ELR (cell line): ENCODE data around the gene CPXM1.

Experiments
- DNase-seq: peaks from one replicate; pipeline ENCODE4 v3.0.0-alpha.2; 2015; ENCODE audit warnings: low read depth

CPXM1 gene

DNA sequence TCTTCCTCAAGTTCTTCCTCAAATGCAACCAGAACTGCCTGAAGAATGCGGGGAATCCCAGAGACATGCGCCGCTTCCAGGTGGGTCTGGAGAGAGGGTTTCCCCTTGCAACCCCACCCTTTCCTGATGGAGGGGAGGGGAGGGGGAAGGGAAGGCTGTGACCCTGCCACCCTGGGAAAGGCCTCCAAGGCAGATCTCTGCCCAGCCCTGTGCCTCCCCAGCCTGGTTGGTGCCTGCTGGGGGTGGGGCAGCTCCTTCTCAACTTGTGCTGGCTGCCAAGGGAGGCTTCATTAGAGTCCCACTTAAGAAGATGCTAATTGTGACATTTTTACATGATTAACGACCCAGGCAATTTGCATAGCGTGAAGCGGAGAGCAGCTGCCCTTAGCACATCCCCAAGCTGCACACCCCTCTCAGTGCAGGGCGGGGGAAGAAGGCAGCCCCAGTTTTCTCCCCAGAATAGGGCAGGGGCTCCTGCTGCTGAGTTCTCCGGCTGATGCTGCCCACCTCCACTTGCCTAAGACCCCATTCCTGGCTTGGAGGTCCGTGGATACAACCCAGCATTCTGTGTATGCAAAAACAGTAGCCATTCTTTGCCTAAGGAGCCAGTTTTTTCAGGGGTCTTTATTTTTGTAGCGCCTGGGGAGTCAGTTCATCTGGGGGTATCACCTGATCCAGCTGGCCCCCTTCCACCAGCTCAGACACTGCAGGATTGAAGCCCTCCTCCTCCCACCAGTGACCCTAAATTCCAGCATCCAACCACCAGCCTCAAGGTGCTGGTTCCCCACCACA lies 51.7 kb downstream of the CPXM1 start:
- DNase-seq, result no peak

DNA sequence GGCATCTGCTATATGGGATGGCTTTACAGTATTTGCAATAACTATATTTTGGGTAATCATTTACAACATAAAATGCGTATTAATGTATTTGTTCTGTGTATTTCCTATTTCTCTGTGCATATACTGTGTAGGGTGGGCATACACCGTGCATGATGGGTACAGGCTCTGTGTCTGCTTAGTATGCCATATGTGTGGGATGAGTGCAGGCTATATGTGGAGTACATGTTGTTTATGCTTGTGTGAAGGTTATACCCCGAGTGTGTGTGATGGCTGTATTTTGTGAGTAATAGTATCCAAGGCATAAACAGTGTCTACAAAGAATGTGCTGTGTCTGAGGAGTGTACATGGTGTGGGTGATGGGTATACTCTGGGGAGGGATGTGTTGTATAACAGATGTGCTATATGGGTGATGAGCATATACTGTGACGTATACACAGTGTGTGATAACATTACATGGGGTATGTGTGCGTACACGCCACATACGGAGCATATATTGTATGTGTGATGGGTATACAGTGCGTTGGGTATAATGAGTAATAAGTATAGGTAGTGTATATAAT lies 52.7 kb downstream of the CPXM1 start:
- DNase-seq, result no peak

DNA sequence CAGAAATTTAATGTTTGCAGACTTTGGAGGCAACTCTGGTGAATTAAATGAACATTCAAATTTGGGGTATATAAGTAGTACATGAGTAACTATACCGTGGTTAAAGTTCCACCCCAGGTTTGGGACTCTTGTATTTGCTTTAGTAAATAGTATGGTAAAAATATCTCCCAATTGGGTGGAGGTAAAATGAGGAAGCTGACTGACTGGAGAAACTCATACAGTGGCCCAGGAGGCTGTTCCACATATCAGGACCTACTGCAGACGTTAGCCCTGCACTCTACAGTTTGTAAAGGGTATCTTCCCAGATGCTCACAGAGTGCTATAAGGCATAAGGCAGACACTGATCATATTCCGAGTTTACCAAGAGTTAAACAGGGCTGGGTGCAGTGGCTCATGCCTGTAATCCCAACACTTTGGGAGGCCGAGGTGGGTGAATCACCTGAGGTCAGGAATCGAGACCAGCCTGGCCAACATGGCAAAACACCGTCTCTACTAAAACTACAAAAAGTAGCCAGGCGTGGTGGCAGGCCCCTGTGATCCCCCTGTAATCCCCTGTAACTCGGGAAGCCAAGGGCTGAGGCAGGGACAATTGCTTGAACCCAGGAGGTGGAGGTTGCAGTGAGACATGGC lies 53.7 kb downstream of the CPXM1 start:
- no peak for DNase-seq

DNA sequence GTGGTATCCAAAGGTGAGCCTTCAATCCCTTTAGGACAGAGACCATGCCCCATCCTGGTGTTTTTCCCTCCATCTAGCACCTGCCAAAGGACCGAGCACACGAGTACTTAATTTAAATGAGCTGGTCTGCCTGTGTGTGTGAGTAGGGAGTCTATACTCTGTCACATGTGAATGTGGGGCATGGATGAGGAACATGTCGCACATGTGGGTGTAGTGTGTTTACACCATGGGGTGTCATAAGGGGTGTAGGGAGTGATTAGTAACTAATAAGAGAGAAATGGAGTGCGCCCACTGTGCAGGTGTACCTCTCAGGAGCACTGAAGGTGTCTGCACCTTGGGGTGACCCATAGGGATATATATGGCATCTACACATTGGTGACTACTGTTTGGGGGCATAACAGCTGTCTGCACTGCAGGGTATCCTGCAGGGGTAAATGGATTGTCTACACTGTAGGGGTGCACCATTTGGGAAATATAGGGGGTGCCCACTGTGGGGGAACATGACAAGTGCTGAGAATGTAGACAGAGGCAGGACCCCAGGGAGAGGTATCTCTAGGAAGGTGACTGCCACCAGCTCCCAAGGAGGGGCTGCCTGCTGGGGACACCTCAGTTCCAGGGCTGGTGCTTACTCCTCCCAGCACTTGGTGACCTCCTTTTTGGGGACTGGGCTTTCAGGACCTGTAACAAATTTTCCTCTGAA lies 54.3 kb downstream of the CPXM1 start:
- no peak for DNase-seq

DNA sequence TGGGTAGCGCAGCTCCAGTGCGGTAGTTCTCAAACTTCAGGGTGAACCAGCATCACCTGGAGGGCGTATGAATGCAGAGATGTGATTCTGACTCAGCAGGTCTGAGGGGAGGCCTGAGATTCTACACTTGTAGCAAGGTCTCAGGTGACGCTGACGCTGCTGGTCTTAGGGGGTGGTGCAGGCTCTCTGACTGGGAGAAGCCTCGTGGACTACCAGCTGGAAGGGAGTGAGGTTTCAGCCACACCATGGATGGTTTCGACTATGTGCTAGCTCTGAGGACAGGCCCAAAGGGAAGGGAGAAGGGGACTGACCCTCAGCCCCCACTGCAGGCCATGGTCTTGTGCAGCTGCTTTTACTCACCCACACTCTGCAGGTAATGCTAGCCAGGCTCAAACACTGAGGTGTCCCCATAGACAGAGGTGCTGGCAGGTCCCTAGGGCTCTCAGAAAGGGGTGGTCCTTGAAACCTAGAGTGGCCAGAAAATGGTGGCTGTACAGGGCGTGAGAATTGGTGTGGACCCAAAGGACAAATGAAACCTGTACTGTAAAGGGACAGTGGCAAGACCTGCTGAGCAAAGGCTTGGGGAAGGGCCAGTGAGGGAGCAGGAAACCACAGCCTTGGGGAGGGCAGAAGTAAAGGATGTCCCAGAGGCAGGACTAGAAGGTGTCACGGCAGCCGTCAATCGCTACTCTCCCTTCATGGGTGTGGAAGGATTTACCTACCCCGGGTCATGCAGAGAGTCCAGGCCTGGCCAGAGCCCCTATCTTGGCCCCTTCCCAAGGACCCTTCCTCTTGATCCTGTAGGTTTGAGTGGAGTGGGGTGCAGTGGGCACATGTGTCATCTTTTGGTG lies 55.1 kb downstream of the CPXM1 start:
- DNase-seq, result no peak
